ENCODE measurements around the gene RABGAP1L. TPM values are rescaled to one million over a fixed set of nuclear protein-coding genes. Genes with fewer than 3 reads are reported as not detected.

The RABGAP1L gene
- total RNA-seq, 1 donor from 2014 or later = 69.2 TPM

- Histone ChIP-seq H3K4me3 (no peak overlapping the region), H3K27me3 (ENCODE audit: low read depth) (no peaks in the 10 kb centered on the region), H3K4me1 (peaks cover 37% of the 10 kb centered on the region), H3K27ac (replicated peaks) (peak overlapping the region; percentile 9), H3K9me3 (replicated peaks) (no peaks in the 10 kb centered on the region), H3K36me3 (no peaks in the 10 kb centered on the region)
- no peak for DNase-seq
- no peak for TF ChIP-seq CTCF (IDR thresholded peaks at IDR 0.05; ENCODE audit: borderline replicate concordance)
- intact Hi-C loops (cut with micrococcal nuclease) = no loop called here
Observed at GRCh38 chr1:174359454-174359805, 200.1 kb downstream of the RABGAP1L start.

GRCh38 chr1:174364996-174365736, 205.8 kb downstream of the RABGAP1L start:
- H3K27me3 ChIP-seq (ENCODE audit: low read depth) = no peaks in the 10 kb centered on the region
- H3K4me1 ChIP-seq = peaks cover 14% of the 10 kb centered on the region
- H3K27ac ChIP-seq (replicated peaks) = no peak overlapping the region
- intact Hi-C loops (cut with micrococcal nuclease) = no loop called here
- no peaks in the 10 kb centered on the region for H3K36me3 ChIP-seq
- no peak overlapping the region for H3K4me3 ChIP-seq
- no peaks in the 10 kb centered on the region for H3K9me3 ChIP-seq (replicated peaks)
- no peak for TF ChIP-seq CTCF (IDR thresholded peaks at IDR 0.05; ENCODE audit: borderline replicate concordance)
- no peak for DNase-seq

- intact Hi-C loops (cut with micrococcal nuclease) = no loop called here
- H3K27ac ChIP-seq (replicated peaks) = no peak overlapping the region
Observed at GRCh38 chr1:174366946-174367345, 207.6 kb downstream of the RABGAP1L start.

GRCh38 chr1:174367892-174368291, 208.6 kb downstream of the RABGAP1L start:
- no peak overlapping the region for H3K27ac ChIP-seq (replicated peaks)
- peak; percentile 56 for DNase-seq
- no peak for TF ChIP-seq CTCF (IDR thresholded peaks at IDR 0.05; ENCODE audit: borderline replicate concordance)
- no peaks in the 10 kb centered on the region for H3K27me3 ChIP-seq (ENCODE audit: low read depth)
- no peaks in the 10 kb centered on the region for H3K9me3 ChIP-seq (replicated peaks)
- H3K36me3 ChIP-seq = no peaks in the 10 kb centered on the region
- no peak overlapping the region for H3K4me3 ChIP-seq
- intact Hi-C loops (cut with micrococcal nuclease) = no loop called here
- H3K4me1 ChIP-seq = peaks cover 9% of the 10 kb centered on the region

More at GRCh38 chr1:174366946-174367345, 207.6 kb downstream of the RABGAP1L start:
- Histone ChIP-seq H3K27me3 (ENCODE audit: low read depth) (no peaks in the 10 kb centered on the region), H3K4me3 (no peak overlapping the region), H3K36me3 (no peaks in the 10 kb centered on the region), H3K9me3 (replicated peaks) (no peaks in the 10 kb centered on the region), H3K4me1 (peaks cover 9% of the 10 kb centered on the region)
- DNase-seq = no peak
- TF ChIP-seq CTCF (IDR thresholded peaks at IDR 0.05; ENCODE audit: borderline replicate concordance) = no peak

- H3K27me3 ChIP-seq (ENCODE audit: low read depth) = no peaks in the 10 kb centered on the region
- H3K4me3 ChIP-seq = no peak overlapping the region
- no peaks in the 10 kb centered on the region for H3K4me1 ChIP-seq
- no peaks in the 10 kb centered on the region for H3K9me3 ChIP-seq (replicated peaks)
- intact Hi-C loops (cut with micrococcal nuclease) = no loop called here
- TF ChIP-seq CTCF (IDR thresholded peaks at IDR 0.05; ENCODE audit: borderline replicate concordance) = no peak
- H3K36me3 ChIP-seq = no peaks in the 10 kb centered on the region
- no peak for DNase-seq
- no peak overlapping the region for H3K27ac ChIP-seq (replicated peaks)
Observed at GRCh38 chr1:174376030-174376429, 216.7 kb downstream of the RABGAP1L start.
